ENCODE measurements around the gene HBM.

GRCh38 chr16:130533-131173 lies 35.1 kb upstream of the HBM start:
- TF ChIP-seq POLR2A (IDR thresholded peaks at IDR 0.05) = no peak
- TF ChIP-seq, protein P1, sequence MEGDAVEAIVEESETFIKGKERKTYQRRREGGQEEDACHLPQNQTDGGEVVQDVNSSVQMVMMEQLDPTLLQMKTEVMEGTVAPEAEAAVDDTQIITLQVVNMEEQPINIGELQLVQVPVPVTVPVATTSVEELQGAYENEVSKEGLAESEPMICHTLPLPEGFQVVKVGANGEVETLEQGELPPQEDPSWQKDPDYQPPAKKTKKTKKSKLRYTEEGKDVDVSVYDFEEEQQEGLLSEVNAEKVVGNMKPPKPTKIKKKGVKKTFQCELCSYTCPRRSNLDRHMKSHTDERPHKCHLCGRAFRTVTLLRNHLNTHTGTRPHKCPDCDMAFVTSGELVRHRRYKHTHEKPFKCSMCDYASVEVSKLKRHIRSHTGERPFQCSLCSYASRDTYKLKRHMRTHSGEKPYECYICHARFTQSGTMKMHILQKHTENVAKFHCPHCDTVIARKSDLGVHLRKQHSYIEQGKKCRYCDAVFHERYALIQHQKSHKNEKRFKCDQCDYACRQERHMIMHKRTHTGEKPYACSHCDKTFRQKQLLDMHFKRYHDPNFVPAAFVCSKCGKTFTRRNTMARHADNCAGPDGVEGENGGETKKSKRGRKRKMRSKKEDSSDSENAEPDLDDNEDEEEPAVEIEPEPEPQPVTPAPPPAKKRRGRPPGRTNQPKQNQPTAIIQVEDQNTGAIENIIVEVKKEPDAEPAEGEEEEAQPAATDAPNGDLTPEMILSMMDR (IDR thresholded peaks at IDR 0.05) = no peak

All from testis (tissue), 2 donors.